HG02870 (cell line): ENCODE results near the gene EFCAB9.

Experiments
- ATAC-seq: cut with Tn5 transposase; IDR thresholded peaks from one replicate; pipeline ENCODE4 v1.9.1; 2021; ENCODE audit warnings: mild to moderate bottlenecking, moderate library complexity; ENCODE audit not compliant: unreplicated experiment

EFCAB9 gene

DNA sequence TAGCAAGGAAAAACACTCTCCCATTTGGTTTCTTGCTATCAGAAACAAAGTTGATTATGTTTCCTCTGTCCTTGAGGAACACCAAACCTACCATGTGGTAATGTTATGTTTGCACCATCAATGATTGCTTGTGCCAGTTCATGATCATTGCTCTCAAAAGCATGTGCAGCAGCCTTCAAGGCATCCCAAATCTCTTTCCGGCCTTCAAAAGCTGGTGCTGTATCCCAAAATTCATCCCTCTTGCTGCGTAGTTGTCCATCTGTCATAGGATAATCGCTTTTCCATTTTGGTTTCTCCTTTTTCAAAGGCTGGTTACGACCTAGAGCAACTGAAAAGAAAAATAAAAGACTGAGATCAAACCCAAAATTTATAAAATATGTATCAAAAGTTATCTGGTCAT is 40.1 kb downstream of the EFCAB9 start:
- no peak for ATAC-seq

DNA sequence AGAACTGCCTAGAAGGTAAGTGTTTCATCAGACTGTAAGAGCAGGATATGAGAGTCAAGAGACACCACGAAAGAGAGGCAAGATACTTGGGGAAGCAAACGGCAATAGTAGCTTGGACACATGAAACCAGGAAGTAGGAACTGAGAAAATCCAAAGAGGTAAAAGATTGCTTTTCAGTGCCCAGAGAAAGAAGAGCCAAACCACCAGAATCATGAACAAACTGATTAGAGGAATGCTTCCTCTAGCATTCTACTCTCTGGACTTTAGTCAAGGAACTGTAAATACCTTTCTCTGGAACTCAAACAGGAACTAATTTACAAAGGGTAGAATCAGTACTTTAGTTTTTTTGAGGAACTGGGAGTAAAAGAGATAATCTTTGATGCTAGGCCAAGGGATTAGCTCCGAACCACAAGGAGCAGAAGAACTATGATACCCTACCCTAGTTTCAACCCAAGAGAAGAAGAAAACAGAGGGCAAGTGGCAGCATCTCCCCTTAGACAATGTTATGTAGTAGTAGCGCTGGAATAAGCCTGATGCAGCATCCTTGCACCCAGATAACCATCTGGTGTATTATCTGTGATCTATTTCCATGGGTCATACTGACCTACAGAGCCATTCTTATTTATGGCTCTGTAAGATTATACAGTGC is 41.3 kb downstream of the EFCAB9 start:
- ATAC-seq: peak; percentile 75

DNA sequence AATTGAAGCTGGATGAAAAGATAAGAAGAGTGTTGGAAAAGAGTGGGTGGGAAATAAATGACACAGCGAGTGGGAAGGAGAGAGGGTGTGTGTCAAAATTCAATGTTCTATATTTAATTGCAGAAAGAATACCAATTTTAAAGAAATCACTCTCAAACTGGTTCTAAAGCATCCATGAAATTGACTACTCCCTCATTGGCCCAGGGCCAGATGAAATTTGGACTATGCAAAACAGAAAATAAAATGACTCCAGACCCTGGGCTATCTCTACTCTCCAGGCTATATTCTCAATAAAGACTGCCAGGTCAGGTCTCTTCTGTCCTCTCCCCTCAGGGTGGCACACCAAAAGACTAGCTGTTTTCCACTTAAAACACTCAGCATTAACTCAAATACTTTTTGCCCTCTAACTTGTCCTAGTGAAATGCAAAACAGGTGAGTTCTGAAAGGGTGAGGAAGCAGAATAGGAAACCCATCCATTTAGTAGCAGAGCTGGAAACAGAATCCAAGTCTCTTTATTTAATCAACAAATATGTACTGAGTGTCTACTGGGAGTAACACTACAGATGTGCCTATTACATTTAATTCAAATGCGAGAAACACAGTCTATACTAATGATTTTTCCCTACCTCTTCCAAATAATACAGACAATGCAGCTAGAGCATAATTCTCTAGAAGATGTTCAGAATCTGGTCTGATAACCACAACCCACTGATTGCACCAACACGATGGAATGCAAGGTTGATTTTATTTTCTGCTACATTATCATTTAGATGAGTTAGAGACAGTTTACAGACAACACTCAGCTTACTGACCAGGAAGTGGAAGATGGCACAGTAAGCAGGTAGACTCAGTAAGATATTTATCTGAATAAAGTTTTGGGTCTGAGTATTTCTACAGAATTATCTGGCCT is 42.1 kb downstream of the EFCAB9 start:
- ATAC-seq: no peak

DNA sequence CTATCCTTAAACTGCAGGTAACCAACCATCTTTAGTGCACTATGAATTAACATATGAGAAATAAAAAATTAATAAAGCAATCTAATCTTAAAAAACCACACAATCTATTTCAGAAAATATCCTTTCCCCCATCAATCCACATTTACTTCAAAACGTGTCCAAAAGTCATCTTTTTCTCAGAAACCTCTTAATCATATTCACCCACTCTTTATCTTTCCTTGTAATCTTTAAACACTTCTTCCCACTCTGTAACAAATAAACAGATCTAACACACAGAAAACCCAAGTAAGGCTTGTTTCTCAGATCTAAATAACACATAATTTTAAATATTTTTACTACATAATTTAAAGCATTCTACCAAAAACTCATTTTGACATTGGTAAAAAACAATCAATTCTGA is 44.4 kb downstream of the EFCAB9 start:
- no peak for ATAC-seq

DNA sequence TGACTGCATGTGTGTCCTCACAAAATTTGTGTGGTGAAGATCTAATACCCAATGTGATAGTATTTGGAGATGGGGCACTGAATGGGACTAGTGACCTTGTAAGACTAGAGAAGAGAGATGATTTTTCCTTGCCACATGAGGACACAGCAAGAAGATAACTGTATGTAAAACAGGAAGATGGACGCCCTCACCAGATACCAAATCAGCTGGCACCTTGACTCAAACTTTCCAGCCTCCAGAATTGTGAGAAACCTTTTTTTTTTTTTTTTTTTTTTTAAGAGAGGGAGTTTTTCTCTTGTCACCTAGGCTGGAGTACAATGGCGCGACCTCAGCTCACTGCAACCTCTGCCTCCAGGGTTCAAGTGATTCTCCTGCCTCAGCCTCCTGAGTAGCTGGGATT is 49.3 kb downstream of the EFCAB9 start:
- no peak for ATAC-seq

DNA sequence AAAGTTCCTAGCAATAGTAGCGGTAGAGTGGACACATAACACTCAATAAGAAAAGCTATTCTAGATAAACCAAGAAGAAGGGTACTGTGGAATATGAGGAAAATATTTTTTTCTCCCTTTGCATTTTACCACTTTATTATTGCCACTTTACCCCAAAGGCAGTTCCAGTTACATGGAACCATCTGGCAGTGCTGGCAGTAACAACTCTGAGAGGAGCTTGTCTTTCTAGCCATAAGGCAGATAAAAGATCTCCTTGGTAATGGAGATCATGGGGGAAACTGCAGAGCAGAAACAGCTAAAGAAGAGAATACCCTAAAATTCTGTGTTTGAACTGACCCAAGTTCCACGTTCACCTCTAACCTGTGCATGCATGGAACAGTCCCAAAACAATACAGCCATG is 51.1 kb downstream of the EFCAB9 start:
- no peak for ATAC-seq

DNA sequence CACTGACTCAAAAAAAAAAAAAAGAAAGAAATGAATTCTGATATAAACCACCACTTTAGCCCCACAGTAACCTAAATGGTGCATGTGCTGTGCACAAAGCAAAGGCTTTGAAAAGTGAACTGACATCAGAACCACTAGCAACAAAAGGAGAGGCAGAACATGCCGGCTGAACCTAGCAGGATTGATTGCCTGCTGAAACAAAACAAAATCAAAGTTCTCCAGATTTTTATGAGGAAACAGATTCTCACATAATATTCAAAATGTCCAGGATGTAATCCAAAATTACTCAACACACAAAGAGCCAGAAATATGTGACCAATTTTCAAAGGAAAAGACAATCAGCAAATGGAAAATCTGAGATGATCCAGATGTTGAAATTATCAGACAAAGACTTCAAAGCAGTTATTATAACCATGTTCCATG is 51.7 kb downstream of the EFCAB9 start:
- ATAC-seq: no peak

DNA sequence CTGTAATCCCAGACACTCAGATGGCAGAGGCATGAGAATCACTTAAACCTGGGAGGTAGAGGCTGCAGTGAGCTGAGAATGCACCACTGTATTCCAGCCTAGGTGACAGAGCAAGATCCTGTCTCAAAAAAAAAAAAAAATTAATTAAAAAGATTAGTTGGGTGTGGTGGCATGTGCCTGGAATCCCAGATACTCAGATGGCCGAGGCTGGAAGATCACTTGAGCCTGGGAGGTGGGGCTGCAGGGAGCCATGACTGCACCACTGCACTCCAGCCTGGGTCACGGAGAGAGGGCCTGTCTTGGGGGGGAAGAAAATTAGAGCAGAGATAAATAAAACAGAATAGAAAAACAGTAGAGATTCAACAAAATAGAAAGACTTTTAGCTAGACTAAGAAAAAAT is 54.7 kb downstream of the EFCAB9 start:
- ATAC-seq: no peak

DNA sequence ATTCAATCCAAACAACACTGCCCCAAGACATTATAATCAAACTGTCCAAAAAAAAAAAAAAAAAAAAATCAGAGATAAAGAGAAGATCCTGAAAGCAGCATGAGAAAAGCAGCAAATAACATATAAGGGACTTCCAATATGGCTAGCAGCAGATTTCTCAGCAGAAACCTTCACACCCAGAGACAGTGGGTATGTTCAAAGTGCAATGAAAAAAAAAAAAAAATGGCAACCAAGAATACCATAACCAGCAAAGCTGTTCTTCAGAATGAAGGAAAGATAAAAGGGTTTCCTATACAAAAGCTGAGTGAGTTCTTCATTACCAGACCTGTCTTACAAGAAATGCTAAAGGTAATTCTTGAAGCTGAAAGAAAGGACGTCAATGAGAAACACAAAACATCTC is 57.4 kb downstream of the EFCAB9 start:
- ATAC-seq: no peak

DNA sequence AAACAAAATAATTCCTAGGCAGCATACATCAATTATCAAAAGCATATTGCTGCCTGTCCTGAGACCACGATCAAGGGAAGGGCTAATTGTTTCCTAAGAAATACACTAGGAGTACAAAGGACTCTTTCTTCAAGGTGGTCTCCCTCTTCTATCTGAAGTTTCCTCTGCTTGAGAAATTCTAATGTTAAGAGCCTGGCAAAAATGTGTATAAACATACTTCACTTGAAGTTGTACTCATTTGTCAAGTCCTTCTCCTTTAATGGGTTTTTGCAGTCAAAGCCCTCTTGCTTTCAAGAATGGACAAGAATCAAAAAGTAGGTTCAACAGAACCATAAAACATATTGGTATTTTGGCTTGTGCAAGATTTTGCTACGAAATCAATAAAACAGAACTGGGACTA is 58.5 kb downstream of the EFCAB9 start:
- ATAC-seq: no peak
